HG02623 (cell line): ENCODE data around the gene AMOTL2.

Source experiments
- ATAC-seq: cut with Tn5 transposase; IDR thresholded peaks from one replicate; pipeline ENCODE4 v1.9.1; 2021; ENCODE audit warnings: moderate library complexity; ENCODE audit not compliant: unreplicated experiment

AMOTL2 gene

GRCh38 chr3:134374105-134374790 lies at the start of gene AMOTL2:
Gene AMOTL2 (minus strand): TSS chr3:134374447. CDS start chr3:134371433, 3,014 bp downstream.
- no peak for ATAC-seq

- no peak for ATAC-seq
Measured at GRCh38 chr3:134423153-134423552, 48.9 kb upstream of the AMOTL2 start.

- ATAC-seq, result no peak
Measured at GRCh38 chr3:134419960-134420321, 45.7 kb upstream of the AMOTL2 start.

- no peak for ATAC-seq
Measured at GRCh38 chr3:134419214-134419959, 45.1 kb upstream of the AMOTL2 start.

GRCh38 chr3:134409041-134409440 lies 34.8 kb upstream of the AMOTL2 start:
- ATAC-seq, result no peak

GRCh38 chr3:134407239-134407625 lies 33.0 kb upstream of the AMOTL2 start:
- ATAC-seq, result no peak

- ATAC-seq, result no peak
Measured at GRCh38 chr3:134406331-134407238, 32.3 kb upstream of the AMOTL2 start.

GRCh38 chr3:134404366-134404885 lies 30.2 kb upstream of the AMOTL2 start:
- ATAC-seq, result no peak

- ATAC-seq, result no peak
Measured at GRCh38 chr3:134397755-134398154, 23.5 kb upstream of the AMOTL2 start.

- ATAC-seq, result no peak
Measured at GRCh38 chr3:134395103-134395502, 20.9 kb upstream of the AMOTL2 start.

GRCh38 chr3:134394380-134394779 lies 20.1 kb upstream of the AMOTL2 start:
- no peak for ATAC-seq

GRCh38 chr3:134393074-134393473 lies 18.8 kb upstream of the AMOTL2 start:
- no peak for ATAC-seq

- no peak for ATAC-seq
Measured at GRCh38 chr3:134392336-134392983, 18.2 kb upstream of the AMOTL2 start.

GRCh38 chr3:134389865-134390264 lies 15.6 kb upstream of the AMOTL2 start:
- no peak for ATAC-seq

GRCh38 chr3:134388788-134389485 lies 14.7 kb upstream of the AMOTL2 start:
- no peak for ATAC-seq

GRCh38 chr3:134388292-134388691 lies 14.0 kb upstream of the AMOTL2 start:
- ATAC-seq, result no peak

- ATAC-seq, result no peak
Measured at GRCh38 chr3:134387293-134387692, 13.0 kb upstream of the AMOTL2 start.

GRCh38 chr3:134384963-134385362 lies 10.7 kb upstream of the AMOTL2 start:
- no peak for ATAC-seq

GRCh38 chr3:134381831-134382442 lies 7.7 kb upstream of the AMOTL2 start:
- ATAC-seq, result no peak

GRCh38 chr3:134381076-134381475 lies 6.8 kb upstream of the AMOTL2 start:
- no peak for ATAC-seq
